Right atrium auricular region (tissue), 2 donors: ENCODE measurements around the gene FCRLA. TPM values are rescaled to one million over a fixed set of nuclear protein-coding genes. Genes with fewer than 3 reads are reported as not detected.

Source experiments
- DNase-seq: peaks from one replicate; pipeline ENCODE4 v3.0.0-alpha.2; 2019; ENCODE audit warnings: low spot score
- H3K27ac ChIP-seq, 2 donors: fragments of 200-600 bp; sonication (generic); 1 replicate in 1 of 2; 2 replicates in 1 of 2; pipeline ENCODE4 v1.5.1; 2016 to 2019
- H3K27me3 ChIP-seq, 2 donors: fragments of 200-600 bp; sonication (generic); one replicate each; pipeline versions ENCODE4 v1.5.1 to v1.6.0; 2017 to 2019
- H3K36me3 ChIP-seq: fragments of 200-600 bp; sonication (generic); one replicate; pipeline ENCODE4 v1.5.1; 2016
- H3K4me1 ChIP-seq, 2 donors: fragments of 200-600 bp; sonication (generic); one replicate each; pipeline versions ENCODE4 v1.5.1 to v1.6.0; 2017 to 2019
- H3K4me3 ChIP-seq, 2 donors: fragments of 200-600 bp; sonication (generic); 1 replicate in 1 of 2; 2 replicates in 1 of 2; pipeline ENCODE4 v1.5.1; 2017 to 2019; ENCODE audit warnings: mild to moderate bottlenecking in 1 of 2, moderate library complexity in 1 of 2
- H3K9me3 ChIP-seq, 2 donors: fragments of 200-600 bp; sonication (generic); one replicate each; pipeline ENCODE4 v1.5.1; 2019
- CTCF ChIP-seq, 2 donors: fragments of 200-600 bp; sonication (generic); IDR thresholded peaks; one replicate each; pipeline ENCODE4 v1.5.1; 2019; ENCODE audit warnings: antibody characterized with exemption in 2 of 2
- total RNA-seq, 2 donors: library from RNA; depleted of rRNA; stranded (reverse); fragments of >200 nt; gene quantifications; one replicate each; pipeline ENCODE4 v1.1.0, GENCODE V29; 2016

Gene FCRLA
- total RNA-seq, 2 donors from 2014 or later = 0.20 TPM; not detected in 1

- Histone ChIP-seq H3K9me3 (no peaks in the 10 kb centered on the region), H3K27ac (peak overlapping the region; percentile 79 to 81), H3K4me1 (peaks cover 0 to 15% of the 10 kb centered on the region in 2 donors), H3K4me3 (peak overlapping the region; percentile 73 to 75), H3K27me3 (no peaks in the 10 kb centered on the region), H3K36me3 (no peaks in the 10 kb centered on the region)
- no peak for DNase-seq
- no peak for TF ChIP-seq CTCF (IDR thresholded peaks at IDR 0.05)
Observed at GRCh38 chr1:161727256-161727924, 20.4 kb downstream of the FCRLA start.

GRCh38 chr1:161728376-161729226 lies 21.6 kb downstream of the FCRLA start:
- Histone ChIP-seq H3K36me3 (no peaks in the 10 kb centered on the region), H3K4me1 (peaks cover 0 to 15% of the 10 kb centered on the region in 2 donors), H3K27me3 (no peaks in the 10 kb centered on the region), H3K9me3 (no peaks in the 10 kb centered on the region), H3K4me3 (no peak overlapping the region), H3K27ac (no peak overlapping the region)
- no peak for TF ChIP-seq CTCF (IDR thresholded peaks at IDR 0.05)
- DNase-seq = no peak

- DNase-seq = no peak
- no peak overlapping the region for H3K27ac ChIP-seq
- H3K4me3 ChIP-seq = no peak overlapping the region
- peaks cover 0 to 15% of the 10 kb centered on the region in 2 donors for H3K4me1 ChIP-seq
- no peaks in the 10 kb centered on the region for H3K27me3 ChIP-seq
- H3K36me3 ChIP-seq = no peaks in the 10 kb centered on the region
- no peaks in the 10 kb centered on the region for H3K9me3 ChIP-seq
- TF ChIP-seq CTCF (IDR thresholded peaks at IDR 0.05) = no peak
Observed at GRCh38 chr1:161730050-161730564, 23.1 kb downstream of the FCRLA start.

- no peaks in the 10 kb centered on the region for H3K27me3 ChIP-seq
- TF ChIP-seq CTCF (IDR thresholded peaks at IDR 0.05) = no peak
- H3K36me3 ChIP-seq = no peaks in the 10 kb centered on the region
- DNase-seq = no peak
- no peaks in the 10 kb centered on the region for H3K9me3 ChIP-seq
- no peak overlapping the region for H3K27ac ChIP-seq
- H3K4me1 ChIP-seq = peaks cover 0 to 6% of the 10 kb centered on the region in 2 donors
- no peak overlapping the region for H3K4me3 ChIP-seq
Observed at GRCh38 chr1:161731241-161731640, 24.2 kb downstream of the FCRLA start.

- no peak overlapping the region for H3K27ac ChIP-seq
- no peak for DNase-seq
- no peak overlapping the region for H3K4me3 ChIP-seq
- H3K9me3 ChIP-seq = no peaks in the 10 kb centered on the region
- no peak for TF ChIP-seq CTCF (IDR thresholded peaks at IDR 0.05)
- H3K36me3 ChIP-seq = no peaks in the 10 kb centered on the region
- peaks cover 0 to 6% of the 10 kb centered on the region in 2 donors for H3K4me1 ChIP-seq
- no peaks in the 10 kb centered on the region for H3K27me3 ChIP-seq
Observed at GRCh38 chr1:161731981-161732718, 25.1 kb downstream of the FCRLA start.
